Prostate gland (tissue), 2 donors: ENCODE measurements around the gene PTH2R. TPM values are rescaled to one million over a fixed set of nuclear protein-coding genes. Genes with fewer than 3 reads are reported as not detected.
A peak's percentile ranks its signal among the peaks of the same experiment; 100 is the strongest.

ENCODE experiments used
- DNase-seq: peaks from one replicate; pipeline ENCODE4 v3.0.0-alpha.2; 2019; ENCODE audit warnings: low spot score
- H3K27ac ChIP-seq, 2 donors: fragments of 200-600 bp; sonication (generic); 2 replicates each; pipeline ENCODE4 v1.5.1; 2017 to 2019
- H3K27me3 ChIP-seq: fragments of 200-600 bp; sonication (generic); replicated peaks from 2 replicates; pipeline ENCODE4 v1.5.1; 2019; ENCODE audit not compliant: insufficient read depth
- H3K36me3 ChIP-seq, 2 donors: fragments of 200-600 bp; sonication (generic); 1 replicate in 1 of 2; 2 replicates in 1 of 2; pipeline versions ENCODE4 v1.5.1 to v1.8.1; 2017 to 2019
- H3K4me1 ChIP-seq: fragments of 200-600 bp; sonication (generic); replicated peaks from 2 replicates; pipeline ENCODE4 v1.5.1; 2019
- H3K4me3 ChIP-seq, 2 donors: fragments of 200-600 bp; sonication (generic); 2 replicates each; pipeline ENCODE4 v1.5.1; 2017 to 2019
- H3K9me3 ChIP-seq: fragments of 200-600 bp; sonication (generic); 2 replicates; pipeline ENCODE4 v1.5.1; 2017
- CTCF ChIP-seq, 4 experiments: fragments of 200-600 bp in 2 of 4; fragments of 450-650 bp in 2 of 4; sonication (generic) in 2 of 4; IDR thresholded peaks; 1 replicate in 3 of 4; 2 replicates in 1 of 4; pipeline ENCODE4 v1.5.1; 2016 to 2019; ENCODE audit warnings: antibody characterized with exemption in 4 of 4, mild to moderate bottlenecking in 2 of 4, moderate library complexity in 2 of 4
- POLR2A ChIP-seq: fragments of 450-650 bp; IDR thresholded peaks from one replicate; pipeline ENCODE4 v1.6.1; 2016; ENCODE audit warnings: antibody characterized with exemption, mild to moderate bottlenecking
- POLR2AphosphoS5 ChIP-seq: sonication (generic); formaldehyde crosslinking; IDR thresholded peaks from one replicate; pipeline ENCODE4 v1.6.1; 2017; ENCODE audit warnings: antibody characterized with exemption
- WGBS: methylation state at CpG from one replicate; pipeline ENCODE4 v1.1.5; 2018; 5-methylcytosine and 5-hydroxymethylcytosine counted together
- intact Hi-C: fragments of 100-400 bp; cut with DNase I; formaldehyde crosslinking; loops from one replicate; pipeline ENCODE4 v1.14.2; 2022
- total RNA-seq, 2 donors: library from RNA; depleted of rRNA; stranded (reverse); fragments of >200 nt; gene quantifications; one replicate each; pipeline ENCODE4 v1.1.0, GENCODE V29; 2016

Gene PTH2R
- total RNA-seq, 2 donors from 2014 or later: 0.09 to 0.34 TPM

- no peaks in the 10 kb centered on the region for H3K36me3 ChIP-seq
- DNase-seq: no peak
- TF ChIP-seq POLR2A (no peak), CTCF (IDR thresholded peaks at IDR 0.05) (no peak), POLR2AphosphoS5 (no peak)
- intact Hi-C loops: loop anchor here (10.0 kb wide), 1 partner anchor 936 kb away; no protein-coding TSS in a partner anchor
- H3K4me3 ChIP-seq: no peak overlapping the region
- 27% methylated on average over 1 of the region's 1 CpG for WGBS
- H3K9me3 ChIP-seq: no peaks in the 10 kb centered on the region
- no peaks in the 10 kb centered on the region for H3K4me1 ChIP-seq
- no peak overlapping the region for H3K27ac ChIP-seq
- no peaks in the 10 kb centered on the region for H3K27me3 ChIP-seq
Observed at GRCh38 chr2:208399201-208399600, 7.4 kb upstream of the PTH2R start.

- no peak overlapping the region for H3K27ac ChIP-seq
- WGBS: 5% methylated on average over 9 of the region's 9 CpGs
- no peaks in the 10 kb centered on the region for H3K9me3 ChIP-seq
- DNase-seq: no peak
- TF ChIP-seq POLR2A: no peak
- peak in 1 of 4 experiments; percentile 33 for TF ChIP-seq CTCF (IDR thresholded peaks at IDR 0.05)
- no peak for TF ChIP-seq POLR2AphosphoS5
- no peaks in the 10 kb centered on the region for H3K36me3 ChIP-seq
- peaks cover 4% of the 10 kb centered on the region for H3K4me1 ChIP-seq
- H3K4me3 ChIP-seq: no peak overlapping the region
- intact Hi-C loops: loop anchor here (10.0 kb wide), 1 partner anchor 797 kb away; no protein-coding TSS in a partner anchor
- H3K27me3 ChIP-seq: no peaks in the 10 kb centered on the region
Observed at GRCh38 chr2:208407667-208408066, 1.1 kb downstream of the PTH2R start.

DNA sequence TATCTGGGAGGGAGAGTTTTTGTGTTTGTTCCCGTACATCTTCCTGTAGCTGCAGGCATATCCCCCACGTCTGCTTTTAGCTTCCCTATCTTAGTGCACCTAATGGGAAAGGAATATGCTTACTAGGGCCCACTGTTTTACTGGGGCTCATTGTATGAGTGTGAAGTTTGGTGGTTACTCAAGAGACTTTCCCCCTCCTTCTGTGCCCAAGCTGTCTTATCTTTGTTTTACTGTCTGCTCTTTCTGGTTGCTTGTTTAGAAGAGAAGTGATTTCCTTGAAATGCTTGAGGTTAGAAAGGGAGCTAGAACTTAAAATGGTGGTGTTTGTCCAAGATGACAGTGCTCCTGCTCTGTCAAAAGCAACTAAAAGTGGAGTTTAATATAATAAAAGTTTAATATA, 7.3 kb downstream of the PTH2R start:
- intact Hi-C loops: no loop called here
- no peak for TF ChIP-seq POLR2AphosphoS5
- TF ChIP-seq POLR2A: no peak
- TF ChIP-seq CTCF (IDR thresholded peaks at IDR 0.05): no peak
- Histone ChIP-seq H3K9me3 (no peaks in the 10 kb centered on the region), H3K4me3 (no peak overlapping the region), H3K4me1 (no peaks in the 10 kb centered on the region), H3K27me3 (no peaks in the 10 kb centered on the region), H3K36me3 (no peaks in the 10 kb centered on the region), H3K27ac (no peak overlapping the region)
- WGBS: 70% methylated on average over 2 of the region's 2 CpGs
- no peak for DNase-seq

DNA sequence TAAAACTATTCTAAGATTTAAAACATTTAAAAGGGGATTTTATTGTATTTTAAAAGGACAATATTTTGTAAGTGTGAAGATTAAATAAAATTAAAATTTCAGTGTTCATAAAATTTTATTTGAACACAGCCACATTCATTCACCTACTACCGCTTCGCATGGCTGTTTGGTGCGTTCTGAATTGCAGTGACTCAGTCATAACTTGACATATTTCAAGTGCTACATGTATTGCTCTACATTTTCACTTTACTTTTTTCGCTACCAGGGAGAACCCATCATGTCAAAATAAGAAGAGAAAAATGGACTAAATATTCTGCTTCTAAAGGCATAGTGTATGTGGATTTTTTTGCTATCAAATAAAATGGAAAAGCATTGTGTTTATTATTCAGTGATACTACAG, 8.7 kb downstream of the PTH2R start:
- 80% methylated on average over 4 of the region's 4 CpGs for WGBS

More for the DNA sequence above, 8.7 kb downstream of the PTH2R start:
- no peak for DNase-seq
- no peak overlapping the region for H3K27ac ChIP-seq
- no peaks in the 10 kb centered on the region for H3K9me3 ChIP-seq
- H3K27me3 ChIP-seq: no peaks in the 10 kb centered on the region
- H3K4me1 ChIP-seq: no peaks in the 10 kb centered on the region
- H3K36me3 ChIP-seq: no peaks in the 10 kb centered on the region
- intact Hi-C loops: no loop called here
- no peak overlapping the region for H3K4me3 ChIP-seq
- TF ChIP-seq POLR2A: no peak
- TF ChIP-seq POLR2AphosphoS5: no peak
- TF ChIP-seq CTCF (IDR thresholded peaks at IDR 0.05): no peak
